GM10266 (cell line): ENCODE data around the gene ZNF831.

ENCODE experiments used
- DNase-seq: peaks from one replicate; pipeline ENCODE4 v3.0.0; 2012; ENCODE audit errors: extremely low spot score
- CTCF ChIP-seq: IDR thresholded peaks from 2 replicates; pipeline ENCODE4 v1.5.1; 2012; ENCODE audit warnings: mild to moderate bottlenecking, low read depth; ENCODE audit not compliant: control insufficient read depth, insufficient read depth; ENCODE audit errors: missing control alignments

Gene ZNF831

GRCh38 chr20:59214606-59215547 lies 51.3 kb downstream of the ZNF831 start:
- no peak for DNase-seq
- no peak for TF ChIP-seq CTCF

- DNase-seq: no peak
- TF ChIP-seq CTCF: no peak
These were observed 53.6 kb downstream of the ZNF831 start for GRCh38 chr20:59217173-59217572.

- no peak for DNase-seq
- no peak for TF ChIP-seq CTCF
These were observed 54.2 kb downstream of the ZNF831 start for GRCh38 chr20:59217794-59218280.

- no peak for TF ChIP-seq CTCF
These were observed 55.6 kb downstream of the ZNF831 start for GRCh38 chr20:59219211-59219610.

GRCh38 chr20:59220161-59220560 lies 56.5 kb downstream of the ZNF831 start:
- no peak for TF ChIP-seq CTCF
- no peak for DNase-seq

More at GRCh38 chr20:59219211-59219610, 55.6 kb downstream of the ZNF831 start:
- DNase-seq: no peak

GRCh38 chr20:59221049-59221706 lies 57.6 kb downstream of the ZNF831 start:
- no peak for DNase-seq
- no peak for TF ChIP-seq CTCF
